ENCODE measurements around the gene KDM3A. TPM values are rescaled to one million over a fixed set of nuclear protein-coding genes. Genes with fewer than 3 reads are reported as not detected.

The KDM3A gene
- total and polyA plus RNA-seq, 2 experiments from 2014 or later: 8.9 to 21.8 TPM

GRCh38 chr2:86443631-86444350 lies 2.6 kb downstream of the KDM3A start:
- H3K4me3 Mint-ChIP-seq: no peak overlapping the region
- H2AFZ ChIP-seq: no peak overlapping the region
- peaks cover 24% of the 10 kb centered on the region for H3K27me3 Mint-ChIP-seq (ENCODE audit: insufficient read depth, low read depth, poor library complexity)
- no peaks in the 10 kb centered on the region for H3K9me2 ChIP-seq (ENCODE audit: insufficient read depth)
- H3K36me3 Mint-ChIP-seq (ENCODE audit: low read depth): peaks cover 24% of the 10 kb centered on the region
- 0 out of 2 replicates have a peak overlapping the region, but pooled peaks have one; percentile 95 for H3K4me2 ChIP-seq
- TF ChIP-seq ZNF331 (CRISPR knock-in tag; IDR thresholded peaks at IDR 0.05; ENCODE audit: low read depth) (no peak), ZNF114 (CRISPR knock-in tag; IDR thresholded peaks at IDR 0.05) (no peak), REST (IDR thresholded peaks at IDR 0.05; ENCODE audit: unreplicated experiment) (no peak), NANOG (IDR thresholded peaks at IDR 0.05; ENCODE audit: borderline replicate concordance) (no peak), STAT1 (IDR thresholded peaks at IDR 0.05; ENCODE audit: unreplicated experiment) (no peak), EZH2phosphoT487 (IDR thresholded peaks at IDR 0.05; ENCODE audit: unreplicated experiment) (no peak), ZNF462 (CRISPR knock-in tag; IDR thresholded peaks at IDR 0.05) (no peak), CTCF (conservative IDR thresholded peaks at IDR 0.05; ENCODE audit: low read depth in 2 of 2) (no peak), CREB1 (CRISPR knock-in tag; IDR thresholded peaks at IDR 0.05; ENCODE audit: low read depth) (no peak), JUNB (IDR thresholded peaks at IDR 0.05; ENCODE audit: unreplicated experiment) (no peak), POLR2AphosphoS5 (IDR thresholded peaks at IDR 0.05; ENCODE audit: low read depth) (no peak), EZH2 (IDR thresholded peaks at IDR 0.05; ENCODE audit: low read depth, unreplicated experiment) (no peak), ETS1 (IDR thresholded peaks at IDR 0.05) (no peak)
- H3K27me3 ChIP-seq (ENCODE audit: insufficient read depth): 0 out of 2 replicates have a peak, but pooled peaks cover 6% of the 10 kb centered on the region
- 0 out of 2 replicates have a peak, but pooled peaks cover 2% of the 10 kb centered on the region for H4K20me1 ChIP-seq (replicated peaks; ENCODE audit: insufficient read depth)
- peaks cover 61% of the 10 kb centered on the region for H3K79me2 ChIP-seq (replicated peaks; ENCODE audit: insufficient read depth)
- no peak for ATAC-seq
- H3K4me3 ChIP-seq: no peak overlapping the region
- H3K27ac ChIP-seq (ENCODE audit: low read depth): no peak overlapping the region
- peaks cover 22% of the 10 kb centered on the region for H3K9me3 Mint-ChIP-seq
- H3K27ac Mint-ChIP-seq: no peak overlapping the region
- H3K36me3 ChIP-seq (ENCODE audit: insufficient read depth): peaks cover 12% of the 10 kb centered on the region; the same call in 1 of the 2 replicates
- DNase-seq (ENCODE audit: low spot score): no peak
- H3F3A ChIP-seq (replicated peaks; ENCODE audit: low read depth): no peaks in the 10 kb centered on the region; the same call in 1 of the 2 replicates
- no peaks in the 10 kb centered on the region for H3K4me1 ChIP-seq (ENCODE audit: insufficient read depth)
- peaks cover 21% of the 10 kb centered on the region; the same call in 2 of the 3 replicates for H3K4me1 Mint-ChIP-seq
